ENCODE data around the gene SRCAP.
A peak's percentile ranks its signal among the peaks of the same experiment; 100 is the strongest.

The SRCAP gene

DNA sequence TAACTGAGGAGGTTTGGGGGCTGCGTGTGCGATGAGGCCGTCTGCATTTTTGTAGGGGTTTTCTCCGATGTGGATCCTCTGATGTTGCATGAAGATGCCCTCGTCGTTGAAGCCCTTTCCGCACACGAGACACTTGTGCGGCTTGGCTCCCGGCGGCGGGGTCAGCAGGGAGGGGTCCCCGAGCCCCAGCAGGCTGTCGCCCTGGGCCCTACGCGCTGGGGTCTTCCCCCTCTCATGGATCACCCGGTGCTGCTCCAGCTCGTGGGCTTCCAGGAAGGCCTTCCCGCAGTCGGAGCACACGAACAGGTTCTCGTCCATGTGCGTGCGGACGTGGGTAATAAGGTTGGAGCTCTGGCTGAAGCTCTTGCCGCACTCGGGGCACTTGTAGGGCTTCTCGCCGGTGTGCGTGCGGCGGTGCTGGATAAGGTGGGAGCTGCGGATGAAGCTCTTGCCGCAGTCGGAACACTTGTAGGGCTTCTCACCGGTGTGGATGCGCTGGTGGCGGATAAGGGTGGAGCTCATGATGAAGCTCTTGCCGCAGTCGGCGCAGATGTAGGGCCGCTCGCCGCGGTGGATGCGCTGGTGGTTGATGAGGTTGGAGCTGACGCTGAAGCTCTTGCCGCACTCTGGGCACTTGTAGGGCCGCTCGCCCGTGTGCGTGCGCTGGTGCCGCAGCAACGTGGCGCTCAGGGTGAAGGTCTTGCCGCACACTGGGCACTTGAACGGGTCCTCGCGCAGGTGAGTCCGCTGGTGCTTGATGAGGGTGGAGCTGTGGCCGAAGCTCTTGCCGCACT is 83.7 kb downstream of the SRCAP start:
- Histone ChIP-seq H3K4me3 (ENCODE audit: insufficient read depth, low read depth, low read length, poor library complexity, severe bottlenecking) (no peak overlapping the region), H3K4me1 (ENCODE audit: control insufficient read depth, insufficient read depth, low read length, poor library complexity, severe bottlenecking) (peaks cover 13% of the 10 kb centered on the region), H3K36me3 (ENCODE audit: control insufficient read depth, insufficient read depth, low read length) (no peaks in the 10 kb centered on the region), H3K27ac (ENCODE audit: insufficient read depth, low read length, poor library complexity, severe bottlenecking) (no peak overlapping the region), H3K27me3 (replicated peaks; ENCODE audit: control insufficient read depth, insufficient read depth, low read length, poor library complexity, severe bottlenecking) (peaks cover 7% of the 10 kb centered on the region), H3K9me3 (ENCODE audit: control insufficient read depth, low read length) (no peaks in the 10 kb centered on the region)
- no peak for DNase-seq

DNA sequence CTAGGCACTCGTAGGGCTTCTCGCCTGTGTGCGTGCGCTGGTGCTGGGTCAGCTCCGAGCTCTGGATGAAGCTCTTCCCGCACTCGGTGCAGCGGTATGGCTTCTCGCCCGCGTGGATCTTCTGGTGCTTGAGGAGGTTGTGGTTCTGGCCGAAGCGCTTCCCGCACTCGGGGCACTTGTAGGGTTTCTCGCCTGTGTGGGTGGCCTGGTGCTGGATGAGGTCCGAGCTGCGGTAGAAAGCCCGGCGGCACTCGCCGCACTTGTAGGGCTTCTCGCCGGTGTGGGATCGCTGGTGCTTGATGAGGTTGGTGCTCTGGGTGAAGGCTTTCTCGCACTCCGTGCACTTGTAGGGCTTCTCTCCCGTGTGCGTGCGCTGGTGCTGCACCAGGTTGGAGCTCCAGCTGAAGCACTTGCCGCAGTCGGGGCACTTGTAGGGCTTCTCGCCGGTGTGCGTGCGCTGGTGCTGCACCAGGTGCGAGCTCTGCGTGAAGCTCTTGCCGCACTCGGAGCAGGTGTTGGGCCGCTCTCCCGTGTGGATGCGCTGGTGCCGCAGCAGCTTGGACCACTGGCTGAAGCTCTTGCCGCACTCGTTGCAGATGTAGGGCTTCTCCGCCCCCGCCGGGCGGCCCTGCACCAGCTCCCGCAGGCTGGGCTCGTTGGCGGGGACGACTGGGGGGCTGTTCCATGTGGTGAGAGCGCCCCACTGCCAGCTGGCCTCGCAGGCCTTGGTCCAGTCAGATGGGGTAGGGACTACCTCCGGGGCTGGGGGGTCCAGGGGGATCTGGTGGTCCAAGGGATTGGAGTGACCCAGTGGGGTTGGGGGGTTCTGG is 84.5 kb downstream of the SRCAP start:
- no peak overlapping the region for H3K27ac ChIP-seq (ENCODE audit: insufficient read depth, low read length, poor library complexity, severe bottlenecking)
- DNase-seq: no peak
- no peaks in the 10 kb centered on the region for H3K9me3 ChIP-seq (ENCODE audit: control insufficient read depth, low read length)
- H3K36me3 ChIP-seq (ENCODE audit: control insufficient read depth, insufficient read depth, low read length): no peaks in the 10 kb centered on the region
- peaks cover 13% of the 10 kb centered on the region for H3K4me1 ChIP-seq (ENCODE audit: control insufficient read depth, insufficient read depth, low read length, poor library complexity, severe bottlenecking)
- no peak overlapping the region for H3K4me3 ChIP-seq (ENCODE audit: insufficient read depth, low read depth, low read length, poor library complexity, severe bottlenecking)
- H3K27me3 ChIP-seq (replicated peaks; ENCODE audit: control insufficient read depth, insufficient read depth, low read length, poor library complexity, severe bottlenecking): peaks cover 7% of the 10 kb centered on the region

DNA sequence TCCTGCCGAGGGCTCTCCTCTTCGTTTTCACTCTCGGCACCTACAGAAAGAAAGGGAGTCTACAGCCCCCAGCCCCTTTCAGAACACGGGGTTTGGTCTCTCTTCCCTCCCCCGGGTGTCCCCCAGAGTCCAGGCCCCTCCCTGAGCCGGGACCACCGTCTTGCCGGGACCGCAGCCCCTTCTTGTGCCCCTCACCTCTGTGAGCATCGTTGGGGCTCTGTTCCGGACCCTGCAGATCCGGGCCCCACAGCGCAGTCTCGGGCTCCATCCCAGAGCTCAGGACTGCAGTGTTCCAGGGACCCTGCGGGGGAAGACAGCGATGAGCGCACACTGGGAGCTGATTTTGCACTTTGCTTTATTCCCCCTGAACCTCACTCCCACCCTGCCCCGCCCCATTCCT is 85.2 kb downstream of the SRCAP start:
- peaks cover 13% of the 10 kb centered on the region for H3K4me1 ChIP-seq (ENCODE audit: control insufficient read depth, insufficient read depth, low read length, poor library complexity, severe bottlenecking)
- DNase-seq: no peak
- no peaks in the 10 kb centered on the region for H3K36me3 ChIP-seq (ENCODE audit: control insufficient read depth, insufficient read depth, low read length)
- H3K9me3 ChIP-seq (ENCODE audit: control insufficient read depth, low read length): no peaks in the 10 kb centered on the region
- H3K4me3 ChIP-seq (ENCODE audit: insufficient read depth, low read depth, low read length, poor library complexity, severe bottlenecking): no peak overlapping the region
- H3K27me3 ChIP-seq (replicated peaks; ENCODE audit: control insufficient read depth, insufficient read depth, low read length, poor library complexity, severe bottlenecking): peaks cover 7% of the 10 kb centered on the region
- no peak overlapping the region for H3K27ac ChIP-seq (ENCODE audit: insufficient read depth, low read length, poor library complexity, severe bottlenecking)

DNA sequence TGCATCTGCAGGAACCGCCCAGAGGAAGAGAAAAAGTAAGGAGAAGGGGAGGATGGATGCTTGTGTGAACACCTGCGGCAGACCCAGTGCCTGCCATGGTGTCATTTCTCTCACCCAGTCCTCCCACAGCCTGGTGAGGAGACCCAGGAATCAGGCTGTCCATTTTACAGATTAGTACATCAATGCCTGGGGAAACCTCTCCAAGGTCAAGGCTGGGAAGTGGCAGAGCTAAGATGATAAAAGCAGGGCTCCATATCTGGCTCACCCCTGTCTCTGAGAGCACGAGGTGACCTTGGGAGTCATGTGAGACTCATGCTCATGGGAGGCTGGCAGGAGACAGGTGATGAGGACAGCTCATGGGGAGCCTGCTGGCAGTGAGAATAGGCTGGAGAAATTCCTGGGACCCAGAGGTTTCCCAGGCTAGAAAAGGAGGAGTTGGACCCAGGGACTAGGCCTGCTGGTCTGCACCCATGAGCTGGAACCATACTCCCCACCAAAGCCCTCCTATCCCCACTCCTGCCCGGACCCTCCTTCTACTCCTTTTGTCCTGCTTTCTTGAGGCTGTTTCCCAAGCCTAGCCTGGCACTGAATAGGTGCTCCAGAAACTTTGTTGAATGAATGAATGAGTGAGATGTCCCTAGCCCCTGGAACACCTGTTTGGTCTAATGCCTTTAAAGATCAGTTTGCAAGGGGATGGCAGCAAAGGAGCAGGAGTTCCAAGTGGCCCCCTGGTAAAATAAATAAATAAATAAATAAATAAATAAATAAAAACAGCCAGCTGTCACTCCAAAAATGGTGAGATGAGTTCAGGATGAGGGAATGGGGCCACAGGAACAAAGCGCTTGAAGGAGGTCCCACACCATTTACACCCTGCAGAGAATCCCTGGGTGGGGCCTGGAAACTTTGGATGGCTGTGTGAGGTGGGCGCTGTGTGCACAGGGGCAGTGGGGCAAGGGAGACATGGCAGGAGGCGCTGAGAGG is 86.4 kb downstream of the SRCAP start:
- DNase-seq: no peak

DNA sequence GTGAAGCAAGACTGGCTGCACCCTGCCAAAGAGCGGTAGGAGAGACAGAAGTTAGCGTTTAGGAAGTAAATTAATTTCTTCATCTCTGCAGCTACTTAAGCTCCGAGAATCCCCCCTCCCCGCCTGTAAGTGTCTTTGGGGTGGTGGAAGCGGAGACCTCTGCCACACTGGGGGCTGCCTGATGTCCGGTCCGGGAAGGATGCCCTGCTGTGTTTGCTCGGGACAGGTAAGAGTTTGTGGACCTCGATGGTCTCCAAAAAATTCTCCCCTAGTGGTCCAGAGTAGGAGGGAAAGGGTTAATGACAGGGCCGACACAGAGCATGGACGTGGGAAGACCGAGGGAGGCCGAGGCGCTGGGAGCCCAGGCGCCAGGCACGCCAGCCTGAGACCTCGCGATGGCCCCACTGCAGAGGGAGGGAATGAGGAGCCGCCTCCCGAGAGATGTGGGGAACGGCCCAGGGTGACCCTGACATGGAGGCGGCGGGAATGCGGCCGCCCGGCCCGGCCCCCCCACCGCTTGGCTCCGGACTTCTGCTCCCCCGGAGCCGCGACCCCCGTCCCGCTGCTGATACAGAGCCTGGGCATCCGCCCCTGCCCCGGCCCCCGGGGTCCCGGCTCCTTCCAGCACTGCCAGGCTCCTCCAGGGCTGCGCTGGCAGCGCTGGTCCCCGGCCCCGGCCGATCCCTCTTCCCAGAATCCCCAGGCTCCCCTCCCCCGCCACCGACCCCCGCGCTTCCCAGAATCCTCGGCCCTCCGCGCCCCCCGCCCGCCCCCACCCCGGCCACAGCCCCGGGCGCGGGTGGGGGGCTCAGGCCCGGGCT is 87.4 kb downstream of the SRCAP start:
- no peak overlapping the region for H3K27ac ChIP-seq (ENCODE audit: insufficient read depth, low read length, poor library complexity, severe bottlenecking)
- no peak for DNase-seq
- no peaks in the 10 kb centered on the region for H3K36me3 ChIP-seq (ENCODE audit: control insufficient read depth, insufficient read depth, low read length)
- H3K27me3 ChIP-seq (replicated peaks; ENCODE audit: control insufficient read depth, insufficient read depth, low read length, poor library complexity, severe bottlenecking): peaks cover 7% of the 10 kb centered on the region
- H3K4me1 ChIP-seq (ENCODE audit: control insufficient read depth, insufficient read depth, low read length, poor library complexity, severe bottlenecking): peaks cover 13% of the 10 kb centered on the region
- H3K4me3 ChIP-seq (ENCODE audit: insufficient read depth, low read depth, low read length, poor library complexity, severe bottlenecking): peak overlapping the region; percentile 62
- H3K9me3 ChIP-seq (ENCODE audit: control insufficient read depth, low read length): no peaks in the 10 kb centered on the region

More for the DNA sequence above, 86.4 kb downstream of the SRCAP start:
- Histone ChIP-seq H3K9me3 (ENCODE audit: control insufficient read depth, low read length) (no peaks in the 10 kb centered on the region), H3K4me3 (ENCODE audit: insufficient read depth, low read depth, low read length, poor library complexity, severe bottlenecking) (no peak overlapping the region), H3K4me1 (ENCODE audit: control insufficient read depth, insufficient read depth, low read length, poor library complexity, severe bottlenecking) (peaks cover 13% of the 10 kb centered on the region), H3K36me3 (ENCODE audit: control insufficient read depth, insufficient read depth, low read length) (no peaks in the 10 kb centered on the region), H3K27ac (ENCODE audit: insufficient read depth, low read length, poor library complexity, severe bottlenecking) (no peak overlapping the region), H3K27me3 (replicated peaks; ENCODE audit: control insufficient read depth, insufficient read depth, low read length, poor library complexity, severe bottlenecking) (peaks cover 7% of the 10 kb centered on the region)

DNA sequence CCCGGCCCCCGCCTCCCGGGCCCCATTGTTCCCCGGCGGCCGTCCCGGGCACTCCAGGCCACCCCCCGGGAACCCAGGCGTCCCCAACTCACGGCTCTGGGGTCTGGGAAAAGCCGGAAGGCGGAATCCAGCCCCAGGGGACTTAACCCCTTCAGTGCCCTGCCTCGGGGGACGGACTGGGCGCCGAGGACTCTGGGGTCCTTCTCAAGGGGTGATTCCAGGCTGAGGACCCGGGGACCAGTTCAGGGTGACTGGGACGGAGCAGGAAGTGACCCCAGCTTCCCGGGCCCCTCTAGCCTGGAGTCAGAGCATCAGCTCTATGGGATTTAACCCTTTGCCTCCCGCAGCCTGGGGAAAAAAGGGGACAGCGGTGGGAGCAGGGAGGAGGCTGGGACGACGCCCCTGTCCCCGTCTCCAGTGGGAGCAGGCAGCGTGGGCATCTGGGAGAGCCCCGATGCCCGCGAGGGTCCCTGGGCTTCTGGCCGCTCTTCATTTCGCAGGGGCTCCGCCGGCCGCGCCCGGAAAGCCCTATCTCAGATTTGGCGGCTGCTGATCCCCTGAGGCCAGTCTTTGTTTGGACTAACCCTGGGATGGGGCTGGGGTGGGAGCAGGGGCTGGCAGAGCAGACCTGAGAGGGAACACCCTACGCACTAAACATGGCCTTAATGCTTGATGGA is 88.1 kb downstream of the SRCAP start, which contains the start of gene ZNF629:
Gene ZNF629 (minus strand): TSS at position 270 of the 677 bp plus-strand sequence. CDS start 2,723 bp downstream, outside the sequence.
- peak within 1 kb of the TSS; percentile 62 for H3K4me3 ChIP-seq (ENCODE audit: insufficient read depth, low read depth, low read length, poor library complexity, severe bottlenecking)
- no peaks in the 10 kb centered on the region for H3K36me3 ChIP-seq (ENCODE audit: control insufficient read depth, insufficient read depth, low read length)
- peaks cover 7% of the 10 kb centered on the region for H3K27me3 ChIP-seq (replicated peaks; ENCODE audit: control insufficient read depth, insufficient read depth, low read length, poor library complexity, severe bottlenecking)
- H3K4me1 ChIP-seq (ENCODE audit: control insufficient read depth, insufficient read depth, low read length, poor library complexity, severe bottlenecking): peaks cover 13% of the 10 kb centered on the region
- no peaks in the 10 kb centered on the region for H3K9me3 ChIP-seq (ENCODE audit: control insufficient read depth, low read length)
- DNase-seq: no peak
- no peak within 1 kb of the TSS for H3K27ac ChIP-seq (ENCODE audit: insufficient read depth, low read length, poor library complexity, severe bottlenecking)

DNA sequence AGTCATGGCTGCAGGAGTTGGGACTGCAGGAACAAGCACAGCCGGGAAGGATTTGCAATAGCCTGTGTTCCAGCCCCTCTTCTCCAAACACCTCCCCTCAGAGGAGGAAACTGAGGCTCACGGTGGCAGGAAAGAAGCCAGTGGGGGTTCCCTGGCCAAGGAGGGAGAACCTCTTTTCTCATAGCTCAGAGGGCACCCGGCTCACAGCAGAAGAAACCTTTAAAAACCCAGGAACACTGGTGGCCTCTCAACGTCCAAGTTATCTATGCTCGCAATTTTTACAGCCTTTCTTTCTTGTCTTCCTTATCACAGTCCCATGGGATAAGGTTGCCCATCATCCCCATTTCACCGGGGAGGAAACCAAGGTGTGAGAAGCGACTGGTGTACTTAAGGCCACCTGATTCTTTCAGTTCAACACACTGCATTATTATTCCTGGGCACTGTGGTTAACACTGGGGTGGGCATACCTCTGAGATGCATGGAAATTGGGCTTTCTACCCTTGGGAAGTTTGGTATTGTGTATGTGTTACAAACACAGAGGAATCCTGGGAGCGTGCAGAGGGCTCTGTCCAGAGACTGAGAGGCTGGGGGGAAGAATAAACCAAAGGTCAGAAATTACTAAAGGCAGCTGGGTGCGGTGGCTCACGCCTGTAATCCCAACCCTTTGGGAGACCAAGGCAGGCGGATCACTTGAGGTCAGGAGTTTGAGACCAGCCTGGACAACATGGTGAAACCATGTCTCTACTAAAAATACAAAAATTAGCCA is 88.8 kb downstream of the SRCAP start:
- Histone ChIP-seq H3K9me3 (ENCODE audit: control insufficient read depth, low read length) (no peaks in the 10 kb centered on the region), H3K27me3 (replicated peaks; ENCODE audit: control insufficient read depth, insufficient read depth, low read length, poor library complexity, severe bottlenecking) (peaks cover 7% of the 10 kb centered on the region), H3K4me3 (ENCODE audit: insufficient read depth, low read depth, low read length, poor library complexity, severe bottlenecking) (peak overlapping the region; percentile 62), H3K27ac (ENCODE audit: insufficient read depth, low read length, poor library complexity, severe bottlenecking) (no peak overlapping the region), H3K36me3 (ENCODE audit: control insufficient read depth, insufficient read depth, low read length) (no peaks in the 10 kb centered on the region), H3K4me1 (ENCODE audit: control insufficient read depth, insufficient read depth, low read length, poor library complexity, severe bottlenecking) (peaks cover 13% of the 10 kb centered on the region)
- no peak for DNase-seq

All from effector memory CD4-positive, alpha-beta T cell (primary cell).